IMR-90 (cell line): ENCODE data around the gene GLIS1. TPM values are rescaled to one million over a fixed set of nuclear protein-coding genes. Genes with fewer than 3 reads are reported as not detected.

Experiments used
- ATAC-seq: fragments of 200-7000 bp; cut with Tn5 transposase; 2 replicates; pipeline ENCODE4 v1.9.1; 2020; ENCODE audit warnings: low read depth, mild to moderate bottlenecking, moderate library complexity
- BruUV-seq: library from RNA; stranded (reverse); fragments of 400-500 nt; replicated peaks from 2 replicates; lab custom pipeline; 2021; lab: Mats Ljungman, UMichigan
- CTCF ChIA-PET: fragments of 300-600 bp; formaldehyde crosslinking; extraction: SDS; loops from one replicate; lab custom pipeline; 2021; ENCODE audit warnings: antibody characterized with exemption; lab: Yijun Ruan, JAX
- POLR2A ChIA-PET: fragments of 300-600 bp; sonication (Branson Sonifier 250); formaldehyde crosslinking; loops from one replicate; lab custom pipeline; 2022; ENCODE audit warnings: antibody characterized with exemption; ENCODE audit not compliant: unreplicated experiment; lab: Charles Lee
- DNase-seq: peaks from one replicate; pipeline ENCODE4 v3.0.0; 2013
- H2AFZ ChIP-seq: replicated peaks from 2 replicates; pipeline ENCODE3; 2013; ENCODE audit warnings: low read length, mild to moderate bottlenecking; ENCODE audit not compliant: poor library complexity
- H2AK5ac ChIP-seq: 2 replicates; pipeline ENCODE4 v1.6.1; 2013; ENCODE audit warnings: low read depth, low read length, inconsistent platforms
- H2AK9ac ChIP-seq: replicated peaks from 2 replicates; pipeline ENCODE3; 2013; ENCODE audit warnings: mild to moderate bottlenecking, low read depth, low read length, moderate library complexity; ENCODE audit not compliant: poor library complexity
- H2BK120ac ChIP-seq: 2 replicates; pipeline ENCODE4 v1.6.1; 2013; ENCODE audit warnings: low read depth, low read length, inconsistent platforms
- H2BK15ac ChIP-seq: 3 replicates; pipeline ENCODE4 v1.6.1; 2013; ENCODE audit warnings: low read depth, low read length, inconsistent platforms
- H2BK20ac ChIP-seq: 2 replicates; pipeline ENCODE4 v1.6.1; 2013; ENCODE audit warnings: low read depth, mild to moderate bottlenecking, inconsistent platforms, low read length, moderate library complexity
- H2BK5ac ChIP-seq: 2 replicates; pipeline ENCODE4 v1.6.1; 2013; ENCODE audit warnings: mild to moderate bottlenecking, low read depth, low read length, inconsistent platforms; ENCODE audit not compliant: poor library complexity, severe bottlenecking
- H3K14ac ChIP-seq: replicated peaks from 2 replicates; pipeline ENCODE4 v1.6.1; 2013; ENCODE audit warnings: low read depth, low read length, inconsistent platforms
- H3K18ac ChIP-seq: 2 replicates; pipeline ENCODE4 v1.6.1; 2013; ENCODE audit warnings: low read depth, low read length, control low read depth
- H3K23ac ChIP-seq: 2 replicates; pipeline ENCODE4 v1.6.1; 2013; ENCODE audit warnings: low read depth, low read length, inconsistent platforms
- H3K27ac ChIP-seq: 2 replicates; pipeline ENCODE4 v1.5.1; 2013; ENCODE audit warnings: mild to moderate bottlenecking, control low read depth, low read length; ENCODE audit not compliant: insufficient read depth
- H3K27me3 ChIP-seq: 2 replicates; pipeline ENCODE4 v1.6.1; 2013; ENCODE audit warnings: low read length; ENCODE audit not compliant: control insufficient read depth, insufficient read depth
- H3K36me3 ChIP-seq: 2 replicates; pipeline ENCODE4 v1.6.1; 2013; ENCODE audit warnings: low read length, mixed read lengths; ENCODE audit not compliant: control insufficient read depth, insufficient read depth
- H3K4ac ChIP-seq: 2 replicates; pipeline ENCODE4 v1.6.1; 2013; ENCODE audit warnings: low read depth, low read length, inconsistent platforms
- H3K4me1 ChIP-seq: 2 replicates; pipeline ENCODE4 v1.6.1; 2013; ENCODE audit warnings: low read length, mixed read lengths; ENCODE audit not compliant: control insufficient read depth, insufficient read depth
- H3K4me2 ChIP-seq: 2 replicates; pipeline ENCODE4 v1.6.1; 2013; ENCODE audit warnings: low read depth, mild to moderate bottlenecking, control low read depth, low read length, moderate library complexity
- H3K4me3 ChIP-seq: 2 replicates; pipeline ENCODE4 v1.5.1; 2013; ENCODE audit warnings: low read depth, mild to moderate bottlenecking, control low read depth, low read length, moderate library complexity; ENCODE audit not compliant: insufficient read depth
- H3K56ac ChIP-seq: 2 replicates; pipeline ENCODE4 v1.6.1; 2013; ENCODE audit warnings: low read length, inconsistent platforms; ENCODE audit not compliant: insufficient read depth; ENCODE audit errors: extremely low read depth
- H3K79me1 ChIP-seq, 2 experiments: 2 replicates each; pipeline ENCODE4 v1.6.1; 2013; ENCODE audit warnings: low read length in 2 of 2, inconsistent platforms in 1 of 2, low read depth in 1 of 2
- H3K9ac ChIP-seq: 2 replicates; pipeline ENCODE4 v1.6.1; 2013; ENCODE audit warnings: low read depth, low read length, control low read depth
- H3K9me1 ChIP-seq: 2 replicates; pipeline ENCODE4 v1.6.1; 2013; ENCODE audit warnings: low read length, inconsistent platforms; ENCODE audit not compliant: insufficient read depth
- H3K9me3 ChIP-seq: 2 replicates; pipeline ENCODE4 v1.6.1; 2013; ENCODE audit warnings: low read length; ENCODE audit not compliant: control insufficient read depth, insufficient read depth
- H4K20me1 ChIP-seq: 2 replicates; pipeline ENCODE4 v1.6.1; 2013; ENCODE audit warnings: low read length, inconsistent platforms; ENCODE audit not compliant: insufficient read depth
- H4K5ac ChIP-seq: 2 replicates; pipeline ENCODE4 v1.6.1; 2013; ENCODE audit warnings: mild to moderate bottlenecking, low read depth, low read length, control low read depth
- H4K8ac ChIP-seq, 2 experiments: 2 replicates each; pipeline ENCODE4 v1.6.1; 2013; ENCODE audit warnings: low read depth in 2 of 2, low read length in 2 of 2, control low read depth in 1 of 2, inconsistent platforms in 1 of 2
- H4K91ac ChIP-seq: 2 replicates; pipeline ENCODE4 v1.6.1; 2013; ENCODE audit warnings: low read depth, low read length, inconsistent platforms; ENCODE audit not compliant: insufficient read depth
- BHLHE40 ChIP-seq: fragments of 150-350 bp; IDR thresholded peaks from 2 replicates; pipeline ENCODE4 v1.6.1; 2016; ENCODE audit warnings: mild to moderate bottlenecking, low read depth, low read length
- CHD1 ChIP-seq: IDR thresholded peaks from 2 replicates; pipeline ENCODE4 v1.6.1; 2012; ENCODE audit warnings: low read depth, low read length, improper control_type of control experiment
- MAFK ChIP-seq: IDR thresholded peaks from 2 replicates; pipeline ENCODE4 v1.6.1; 2012; ENCODE audit warnings: low read depth, low read length, improper control_type of control experiment
- MAZ ChIP-seq: IDR thresholded peaks from 2 replicates; pipeline ENCODE4 v1.6.1; 2012; ENCODE audit warnings: low read depth, mild to moderate bottlenecking, low read length, improper control_type of control experiment, moderate library complexity, borderline replicate concordance
- NFE2L2 ChIP-seq: fragments of 150-350 bp; IDR thresholded peaks from 2 replicates; pipeline ENCODE4 v1.6.1; 2016; ENCODE audit warnings: low read depth, mild to moderate bottlenecking, low read length
- POLR2A ChIP-seq: IDR thresholded peaks from 2 replicates; pipeline ENCODE4 v1.6.1; 2012; ENCODE audit warnings: mild to moderate bottlenecking, low read depth, low read length
- RAD21 ChIP-seq: IDR thresholded peaks from 2 replicates; pipeline ENCODE4 v1.6.1; 2012; ENCODE audit warnings: low read length, improper control_type of control experiment
- RCOR1 ChIP-seq: IDR thresholded peaks from 2 replicates; pipeline ENCODE4 v1.6.1; 2012; ENCODE audit warnings: mild to moderate bottlenecking, low read length, improper control_type of control experiment; ENCODE audit not compliant: insufficient replicate concordance
- RFX5 ChIP-seq: IDR thresholded peaks from 2 replicates; pipeline ENCODE4 v1.8.0; 2012; ENCODE audit warnings: low read depth, mild to moderate bottlenecking, low read length, moderate library complexity
- SMC3 ChIP-seq: fragments of 150-350 bp; IDR thresholded peaks from 2 replicates; pipeline ENCODE4 v1.6.1; 2016; ENCODE audit warnings: low read depth, mild to moderate bottlenecking, antibody characterized with exemption, low read length, moderate library complexity
- WGBS, 2 experiments: methylation state at CpG; one replicate each; pipeline versions ENCODE4 v1.1.5 to v1.1.7; 2013; ENCODE audit warnings: missing lambda C conversion rate in 2 of 2; ENCODE audit not compliant: insufficient read length in 1 of 2; ENCODE audit errors: extremely low coverage in 2 of 2; 5-methylcytosine and 5-hydroxymethylcytosine counted together
- dilution Hi-C: fragments of 300-500 bp; cut with HindIII; formaldehyde crosslinking; loops from one replicate; pipeline ENCODE4 v1.14.3; 2018; ENCODE audit warnings: low sequenced_read_pairs; ENCODE audit not compliant: unreplicated experiment
- in situ Hi-C: fragments of 300-500 bp; cut with MboI; formaldehyde crosslinking; loops from 3 replicates; pipeline ENCODE4 v1.14.3; 2019; ENCODE audit warnings: low sequenced_read_pairs, inconsistent platforms, mixed read lengths
- intact Hi-C: fragments of 100-400 bp; cut with micrococcal nuclease; formaldehyde crosslinking; loops from 2 replicates; pipeline ENCODE4 v1.10.0; 2022
- polyA plus RNA-seq, 3 experiments: library from polyadenylated mRNA; depleted of rRNA; stranded (reverse); fragments of >200 nt; gene quantifications; 2 replicates each; pipeline ENCODE4 v1.2.3, GENCODE V29; 2012; ENCODE audit warnings: low replicate concordance in 1 of 3
- total RNA-seq: library from RNA; depleted of rRNA; stranded (reverse); fragments of >200 nt; gene quantifications from 2 replicates; pipeline ENCODE4 v1.2.3, GENCODE V29; 2012
- TF ChIP-seq, protein P1 (sequence below): conservative IDR thresholded peaks from 2 replicates; pipeline ENCODE4 v1.5.1; 2012; ENCODE audit warnings: mild to moderate bottlenecking, low read depth, low read length, improper control_type of control experiment
- TF ChIP-seq, protein P2 (sequence below): fragments of 150-350 bp; IDR thresholded peaks from 2 replicates; pipeline ENCODE4 v1.6.1; 2017; ENCODE audit warnings: mild to moderate bottlenecking, antibody characterized with exemption, low read length, low read depth
- TF ChIP-seq, protein P3 (sequence below): fragments of 150-350 bp; IDR thresholded peaks from 2 replicates; pipeline ENCODE4 v1.6.1; 2016; ENCODE audit warnings: low read depth, mild to moderate bottlenecking, low read length, moderate library complexity, borderline replicate concordance

GLIS1 gene
- total and polyA plus RNA-seq, 2 of the 4 experiments (the other 2 are of a cell fraction) = 0.18 to 2.3 TPM

DNA sequence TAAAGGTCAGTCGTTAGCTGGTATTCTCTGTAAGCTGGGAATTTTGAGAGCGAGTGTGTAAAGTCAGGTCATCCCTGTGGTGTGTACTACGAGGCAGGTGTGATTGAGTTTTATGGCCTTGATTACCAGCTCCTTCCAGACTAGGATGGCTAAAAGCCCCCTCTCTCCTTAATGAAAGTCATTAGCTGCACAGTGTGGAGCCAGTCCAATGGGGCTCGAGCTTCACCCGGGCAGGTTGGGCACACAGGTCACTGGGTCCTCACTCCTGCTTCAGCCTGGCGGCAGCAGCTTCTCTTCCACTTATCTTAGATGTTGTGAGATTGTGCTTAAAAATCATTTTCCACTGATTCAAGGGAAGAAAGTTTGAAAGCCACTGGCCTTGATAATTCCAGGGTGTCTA is 276.8 kb downstream of the GLIS1 start:
- CTCF ChIA-PET = interaction anchor here (0.5 kb wide), 1 partner anchor 497 kb away, joined by 3 read pairs; no protein-coding TSS in a partner anchor
- no peak for ATAC-seq
- POLR2A ChIA-PET = no interaction called here

More for the DNA sequence above, 276.8 kb downstream of the GLIS1 start:
- no peak overlapping the region for H2AK5ac ChIP-seq
- H3K23ac ChIP-seq = no peak overlapping the region
- intact Hi-C loops (no loop called here), in situ Hi-C loops (no loop called here), dilution Hi-C loops (no loop called here)
- no peaks in the 10 kb centered on the region for H3K9me3 ChIP-seq
- H3K4me2 ChIP-seq = no peak overlapping the region
- H3K4ac ChIP-seq = no peak overlapping the region
- TF ChIP-seq SMC3 = no peak
- TF ChIP-seq, protein P1, sequence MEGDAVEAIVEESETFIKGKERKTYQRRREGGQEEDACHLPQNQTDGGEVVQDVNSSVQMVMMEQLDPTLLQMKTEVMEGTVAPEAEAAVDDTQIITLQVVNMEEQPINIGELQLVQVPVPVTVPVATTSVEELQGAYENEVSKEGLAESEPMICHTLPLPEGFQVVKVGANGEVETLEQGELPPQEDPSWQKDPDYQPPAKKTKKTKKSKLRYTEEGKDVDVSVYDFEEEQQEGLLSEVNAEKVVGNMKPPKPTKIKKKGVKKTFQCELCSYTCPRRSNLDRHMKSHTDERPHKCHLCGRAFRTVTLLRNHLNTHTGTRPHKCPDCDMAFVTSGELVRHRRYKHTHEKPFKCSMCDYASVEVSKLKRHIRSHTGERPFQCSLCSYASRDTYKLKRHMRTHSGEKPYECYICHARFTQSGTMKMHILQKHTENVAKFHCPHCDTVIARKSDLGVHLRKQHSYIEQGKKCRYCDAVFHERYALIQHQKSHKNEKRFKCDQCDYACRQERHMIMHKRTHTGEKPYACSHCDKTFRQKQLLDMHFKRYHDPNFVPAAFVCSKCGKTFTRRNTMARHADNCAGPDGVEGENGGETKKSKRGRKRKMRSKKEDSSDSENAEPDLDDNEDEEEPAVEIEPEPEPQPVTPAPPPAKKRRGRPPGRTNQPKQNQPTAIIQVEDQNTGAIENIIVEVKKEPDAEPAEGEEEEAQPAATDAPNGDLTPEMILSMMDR = no peak
- no peak for TF ChIP-seq POLR2A
- no peak for TF ChIP-seq NFE2L2
- TF ChIP-seq, protein P2, sequence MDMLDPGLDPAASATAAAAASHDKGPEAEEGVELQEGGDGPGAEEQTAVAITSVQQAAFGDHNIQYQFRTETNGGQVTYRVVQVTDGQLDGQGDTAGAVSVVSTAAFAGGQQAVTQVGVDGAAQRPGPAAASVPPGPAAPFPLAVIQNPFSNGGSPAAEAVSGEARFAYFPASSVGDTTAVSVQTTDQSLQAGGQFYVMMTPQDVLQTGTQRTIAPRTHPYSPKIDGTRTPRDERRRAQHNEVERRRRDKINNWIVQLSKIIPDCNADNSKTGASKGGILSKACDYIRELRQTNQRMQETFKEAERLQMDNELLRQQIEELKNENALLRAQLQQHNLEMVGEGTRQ = no peak
- no peak for TF ChIP-seq MAZ
- TF ChIP-seq, protein P3, sequence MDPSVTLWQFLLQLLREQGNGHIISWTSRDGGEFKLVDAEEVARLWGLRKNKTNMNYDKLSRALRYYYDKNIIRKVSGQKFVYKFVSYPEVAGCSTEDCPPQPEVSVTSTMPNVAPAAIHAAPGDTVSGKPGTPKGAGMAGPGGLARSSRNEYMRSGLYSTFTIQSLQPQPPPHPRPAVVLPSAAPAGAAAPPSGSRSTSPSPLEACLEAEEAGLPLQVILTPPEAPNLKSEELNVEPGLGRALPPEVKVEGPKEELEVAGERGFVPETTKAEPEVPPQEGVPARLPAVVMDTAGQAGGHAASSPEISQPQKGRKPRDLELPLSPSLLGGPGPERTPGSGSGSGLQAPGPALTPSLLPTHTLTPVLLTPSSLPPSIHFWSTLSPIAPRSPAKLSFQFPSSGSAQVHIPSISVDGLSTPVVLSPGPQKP = no peak
- no peak for TF ChIP-seq MAFK
- TF ChIP-seq CHD1 = no peak
- TF ChIP-seq RCOR1 = no peak
- TF ChIP-seq RAD21 = no peak
- no peak for TF ChIP-seq BHLHE40
- TF ChIP-seq RFX5 = no peak
- no peak overlapping the region for H3K18ac ChIP-seq
- no peak overlapping the region for H3K14ac ChIP-seq
- H2BK5ac ChIP-seq = no peak overlapping the region
- H2AK9ac ChIP-seq = no peak overlapping the region
- no peak overlapping the region for H2BK120ac ChIP-seq
- WGBS, 2 experiments = no CpG with 5 or more reads among the region's 6 CpGs
- H3K56ac ChIP-seq = no peak overlapping the region
- H2AFZ ChIP-seq = no peak overlapping the region
- H4K8ac ChIP-seq = no peak overlapping the region
- H3K9me1 ChIP-seq = no peaks in the 10 kb centered on the region; the same call in 1 of the 2 replicates
- H3K36me3 ChIP-seq = no peaks in the 10 kb centered on the region
- no peak overlapping the region for H4K91ac ChIP-seq
- H2BK15ac ChIP-seq = no peak overlapping the region
- no peak overlapping the region for H3K9ac ChIP-seq
- peaks cover 18% of the 10 kb centered on the region for H3K27me3 ChIP-seq
- no peaks in the 10 kb centered on the region for H3K4me1 ChIP-seq
- no peaks in the 10 kb centered on the region for H4K20me1 ChIP-seq
- BruUV-seq = no TSS peak
- DNase-seq = no peak
- no peak overlapping the region for H4K5ac ChIP-seq
- H3K79me1 ChIP-seq = no peaks in the 10 kb centered on the region
- no peak overlapping the region for H2BK20ac ChIP-seq
- H3K4me3 ChIP-seq = no peak overlapping the region
- H3K27ac ChIP-seq = no peak overlapping the region
